GM21786 (cell line): ENCODE measurements around the gene TMC4.
A peak's percentile ranks its signal among the peaks of the same experiment; 100 is the strongest.

Experiments
- ATAC-seq: cut with Tn5 transposase; IDR thresholded peaks from one replicate; pipeline ENCODE4 v1.9.1; 2021; ENCODE audit not compliant: unreplicated experiment

TMC4 gene

GRCh38 chr19:54133957-54134590 lies 38.9 kb downstream of the TMC4 start:
- ATAC-seq: no peak

GRCh38 chr19:54133312-54133956 lies 39.5 kb downstream of the TMC4 start:
- ATAC-seq: no peak

GRCh38 chr19:54129617-54129996 lies 43.4 kb downstream of the TMC4 start:
- no peak for ATAC-seq

- ATAC-seq: no peak
Measured at GRCh38 chr19:54128796-54129616, 44.0 kb downstream of the TMC4 start.

GRCh38 chr19:54128441-54128725 lies 44.6 kb downstream of the TMC4 start:
- ATAC-seq: no peak

GRCh38 chr19:54127688-54128440 lies 45.1 kb downstream of the TMC4 start:
- ATAC-seq: no peak

- no peak for ATAC-seq
Measured at GRCh38 chr19:54125713-54126112, 47.2 kb downstream of the TMC4 start.

GRCh38 chr19:54124393-54124792 lies 48.6 kb downstream of the TMC4 start:
- no peak for ATAC-seq

- no peak for ATAC-seq
Measured at GRCh38 chr19:54123682-54124081, 49.3 kb downstream of the TMC4 start.

- ATAC-seq: no peak
Measured at GRCh38 chr19:54121259-54121658, 51.7 kb downstream of the TMC4 start.

GRCh38 chr19:54115109-54116063 lies 57.6 kb downstream of the TMC4 start, which contains the start of the genes PRPF31 and TFPT:
Gene PRPF31 (plus strand): TSS chr19:54115754. CDS start chr19:54118279, 2,525 bp downstream.
Gene TFPT (minus strand): TSS chr19:54115657. CDS start chr19:54115269, 388 bp downstream.
- peak; percentile 76 for ATAC-seq

GRCh38 chr19:54114340-54115108 lies 58.4 kb downstream of the TMC4 start:
- no peak for ATAC-seq
